ENCODE data around the gene PIEZO1. TPM values are rescaled to one million over a fixed set of nuclear protein-coding genes. Genes with fewer than 3 reads are reported as not detected.

The PIEZO1 gene
- total RNA-seq, 2 donors from 2014 or later, result 37.7 to 73.2 TPM

DNA sequence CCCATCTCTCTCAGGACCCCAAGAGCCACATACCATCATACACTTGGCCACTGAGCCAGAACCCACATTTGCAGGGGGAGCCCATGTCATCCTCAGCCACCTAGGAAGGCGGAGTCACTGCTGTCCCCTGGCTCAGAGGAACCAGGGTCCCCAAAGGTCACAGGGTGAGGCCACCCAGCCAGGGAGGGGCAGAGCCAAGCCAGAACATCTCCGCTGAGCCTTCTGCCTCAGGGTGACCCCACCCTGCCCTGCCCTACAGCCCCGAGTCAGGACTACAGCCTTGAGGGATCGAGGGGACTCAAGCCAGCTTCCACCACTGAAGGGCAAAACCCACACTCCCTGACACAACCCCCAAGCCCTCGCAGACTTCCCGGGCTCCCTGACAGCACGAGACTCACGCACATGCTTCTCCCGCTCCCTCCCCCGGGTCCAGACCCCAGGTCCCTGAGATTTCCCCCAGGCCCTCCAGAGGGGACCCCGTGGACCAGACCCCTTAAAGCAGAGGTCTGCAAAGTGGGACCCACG is 17.4 kb downstream of the PIEZO1 start:
- H3K4me1 ChIP-seq, result peaks cover 0 to 53% of the 10 kb centered on the region in 2 donors
- no peaks in the 10 kb centered on the region for H3K27me3 ChIP-seq
- H3K9me3 ChIP-seq, result no peaks in the 10 kb centered on the region
- H3K4me3 ChIP-seq, result no peak overlapping the region
- DNase-seq (ENCODE audit: low spot score), result no peak
- TF ChIP-seq, protein P1, sequence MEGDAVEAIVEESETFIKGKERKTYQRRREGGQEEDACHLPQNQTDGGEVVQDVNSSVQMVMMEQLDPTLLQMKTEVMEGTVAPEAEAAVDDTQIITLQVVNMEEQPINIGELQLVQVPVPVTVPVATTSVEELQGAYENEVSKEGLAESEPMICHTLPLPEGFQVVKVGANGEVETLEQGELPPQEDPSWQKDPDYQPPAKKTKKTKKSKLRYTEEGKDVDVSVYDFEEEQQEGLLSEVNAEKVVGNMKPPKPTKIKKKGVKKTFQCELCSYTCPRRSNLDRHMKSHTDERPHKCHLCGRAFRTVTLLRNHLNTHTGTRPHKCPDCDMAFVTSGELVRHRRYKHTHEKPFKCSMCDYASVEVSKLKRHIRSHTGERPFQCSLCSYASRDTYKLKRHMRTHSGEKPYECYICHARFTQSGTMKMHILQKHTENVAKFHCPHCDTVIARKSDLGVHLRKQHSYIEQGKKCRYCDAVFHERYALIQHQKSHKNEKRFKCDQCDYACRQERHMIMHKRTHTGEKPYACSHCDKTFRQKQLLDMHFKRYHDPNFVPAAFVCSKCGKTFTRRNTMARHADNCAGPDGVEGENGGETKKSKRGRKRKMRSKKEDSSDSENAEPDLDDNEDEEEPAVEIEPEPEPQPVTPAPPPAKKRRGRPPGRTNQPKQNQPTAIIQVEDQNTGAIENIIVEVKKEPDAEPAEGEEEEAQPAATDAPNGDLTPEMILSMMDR (IDR thresholded peaks at IDR 0.05), result no peak
- no peaks in the 10 kb centered on the region for H3K36me3 ChIP-seq
- H3K27ac ChIP-seq, result peak overlapping the region in 1 of 2 donors; percentile 15

DNA sequence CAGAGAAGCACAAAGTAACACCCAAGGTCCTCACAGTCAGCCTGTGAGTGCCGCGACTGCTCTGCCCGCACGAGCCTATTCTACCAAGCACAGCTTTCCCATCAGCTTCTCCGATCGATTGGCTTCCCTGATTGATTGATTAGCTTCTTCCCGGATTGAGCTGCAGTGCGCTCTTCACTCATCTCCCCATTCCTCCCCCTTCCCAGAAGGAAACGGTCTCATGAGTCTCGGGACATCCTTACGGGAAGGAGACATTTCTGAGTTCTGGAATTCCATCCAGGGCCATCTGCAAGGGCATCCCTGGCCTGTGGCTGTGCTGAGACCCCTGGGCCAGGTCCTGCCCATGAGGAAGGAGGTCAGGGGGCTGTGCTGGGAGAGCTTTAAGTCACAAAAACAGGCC is 18.0 kb downstream of the PIEZO1 start:
- no peak overlapping the region for H3K4me3 ChIP-seq
- no peak overlapping the region for H3K27ac ChIP-seq
- H3K36me3 ChIP-seq, result no peaks in the 10 kb centered on the region
- TF ChIP-seq, protein P1 (IDR thresholded peaks at IDR 0.05), result no peak
- H3K4me1 ChIP-seq, result peaks cover 0 to 51% of the 10 kb centered on the region in 2 donors
- no peaks in the 10 kb centered on the region for H3K9me3 ChIP-seq
- H3K27me3 ChIP-seq, result no peaks in the 10 kb centered on the region
- no peak for DNase-seq (ENCODE audit: low spot score)

DNA sequence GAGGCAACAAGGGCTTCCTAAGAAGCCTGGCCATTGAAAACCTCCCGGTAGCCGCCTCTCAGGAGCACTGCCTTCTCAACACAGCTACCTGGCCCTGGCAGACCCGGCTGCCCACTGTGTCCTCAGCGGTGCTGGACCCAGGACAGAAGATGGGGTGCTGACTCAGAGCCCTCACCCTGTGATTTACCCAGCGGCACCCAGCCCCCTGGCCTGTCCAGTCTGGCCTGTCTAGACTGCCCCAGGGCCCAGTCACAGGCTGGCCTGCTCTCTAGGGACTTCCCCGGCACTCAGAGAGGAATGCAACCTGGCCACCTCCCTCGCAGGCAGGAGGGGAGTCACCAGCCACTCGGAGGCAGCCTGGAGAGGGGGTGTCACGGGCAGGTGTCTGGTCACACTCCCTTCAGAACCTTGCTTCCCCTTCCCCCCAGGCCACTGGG is 20.1 kb downstream of the PIEZO1 start:
- TF ChIP-seq, protein P1 (IDR thresholded peaks at IDR 0.05), result no peak
- Histone ChIP-seq H3K9me3 (no peaks in the 10 kb centered on the region), H3K27me3 (no peaks in the 10 kb centered on the region), H3K36me3 (no peaks in the 10 kb centered on the region), H3K4me3 (no peak overlapping the region), H3K27ac (no peak overlapping the region), H3K4me1 (peaks cover 0 to 43% of the 10 kb centered on the region in 2 donors)
- no peak for DNase-seq (ENCODE audit: low spot score)

DNA sequence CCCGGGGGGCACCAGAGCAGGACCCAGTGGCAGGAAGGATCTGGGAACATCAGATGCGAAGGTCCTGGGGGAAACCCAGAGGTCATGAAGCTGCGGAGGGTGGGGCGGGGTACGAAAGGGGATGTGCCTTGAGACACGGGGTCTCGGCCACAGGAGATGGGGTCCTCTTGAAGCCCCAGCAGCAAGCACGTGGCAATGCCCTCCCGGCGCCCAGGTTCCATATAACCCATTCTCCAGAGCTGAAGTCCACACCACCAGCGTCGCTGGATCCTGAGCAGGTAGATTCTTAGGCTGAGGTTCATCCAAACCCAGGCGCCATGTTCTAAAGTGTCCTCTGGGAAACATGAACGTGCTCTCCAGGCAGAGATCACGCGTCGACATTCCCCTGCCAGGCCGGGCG is 20.9 kb downstream of the PIEZO1 start:
- no peaks in the 10 kb centered on the region for H3K27me3 ChIP-seq
- no peak overlapping the region for H3K4me3 ChIP-seq
- H3K27ac ChIP-seq, result no peak overlapping the region
- H3K36me3 ChIP-seq, result no peaks in the 10 kb centered on the region
- no peaks in the 10 kb centered on the region for H3K9me3 ChIP-seq
- no peak for DNase-seq (ENCODE audit: low spot score)
- TF ChIP-seq, protein P1 (IDR thresholded peaks at IDR 0.05), result no peak
- H3K4me1 ChIP-seq, result peaks cover 0 to 43% of the 10 kb centered on the region in 2 donors

DNA sequence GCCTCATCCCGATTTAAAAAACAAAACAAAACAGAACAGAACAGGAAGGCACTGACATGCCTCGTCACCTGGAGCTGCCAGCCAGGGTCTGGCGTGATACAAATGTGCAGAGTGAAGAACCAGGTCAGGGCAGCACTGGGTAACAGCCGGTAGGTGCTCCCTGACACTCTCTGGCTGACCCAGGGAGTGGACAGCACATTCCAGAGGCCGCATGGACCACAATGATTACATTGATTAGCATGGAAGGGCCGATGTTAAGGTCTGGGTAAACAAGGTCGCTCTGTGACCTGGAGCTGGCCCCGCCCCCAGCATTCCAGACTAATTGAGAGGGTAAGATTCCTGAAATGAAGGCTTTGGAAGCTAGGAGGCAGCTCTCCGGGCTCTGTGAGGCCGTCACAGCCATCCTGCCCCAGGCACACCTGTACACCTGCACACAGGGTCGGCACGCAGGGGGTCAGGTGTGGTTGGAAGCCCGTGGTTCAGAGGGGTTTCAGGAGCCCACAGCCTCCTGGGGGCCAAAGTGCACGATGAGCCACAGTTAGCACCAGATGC is 21.4 kb downstream of the PIEZO1 start:
- DNase-seq (ENCODE audit: low spot score), result no peak
- H3K27me3 ChIP-seq, result no peaks in the 10 kb centered on the region
- no peak overlapping the region for H3K4me3 ChIP-seq
- H3K4me1 ChIP-seq, result peaks cover 0 to 39% of the 10 kb centered on the region in 2 donors
- H3K9me3 ChIP-seq, result no peaks in the 10 kb centered on the region
- H3K27ac ChIP-seq, result no peak overlapping the region
- H3K36me3 ChIP-seq, result no peaks in the 10 kb centered on the region
- TF ChIP-seq, protein P1 (IDR thresholded peaks at IDR 0.05), result no peak

DNA sequence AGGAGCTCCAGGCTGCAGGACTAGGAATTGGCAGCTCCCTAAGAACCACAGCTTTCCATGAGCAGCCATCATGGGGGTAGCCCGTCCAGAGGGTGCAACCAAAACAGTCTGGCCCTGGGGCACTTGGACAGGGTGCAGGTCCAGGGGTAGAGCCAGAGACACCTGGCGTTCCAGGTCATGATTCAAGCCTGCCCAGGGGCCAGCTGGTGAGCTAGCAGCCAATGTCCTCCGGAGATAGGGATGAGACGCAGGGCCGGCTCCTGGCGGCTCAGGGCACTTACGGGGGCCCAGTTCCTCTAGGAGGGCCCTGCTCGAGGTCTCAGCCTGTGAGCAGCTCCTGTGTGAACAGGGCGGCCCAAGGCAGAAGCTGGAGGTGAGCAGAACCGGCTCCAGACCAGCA is 22.1 kb downstream of the PIEZO1 start:
- no peaks in the 10 kb centered on the region for H3K27me3 ChIP-seq
- H3K4me1 ChIP-seq, result peaks cover 0 to 32% of the 10 kb centered on the region in 2 donors
- H3K4me3 ChIP-seq, result no peak overlapping the region
- no peaks in the 10 kb centered on the region for H3K36me3 ChIP-seq
- no peak for DNase-seq (ENCODE audit: low spot score)
- H3K9me3 ChIP-seq, result no peaks in the 10 kb centered on the region
- H3K27ac ChIP-seq, result no peak overlapping the region
- TF ChIP-seq, protein P1 (IDR thresholded peaks at IDR 0.05), result no peak
